Upper lobe of right lung (tissue), 1 donor: ENCODE measurements around the gene TPST2. TPM values are rescaled to one million over a fixed set of nuclear protein-coding genes. Genes with fewer than 3 reads are reported as not detected.
A peak's percentile ranks its signal among the peaks of the same experiment; 100 is the strongest.

Experiments used
- ATAC-seq: fragments of 200-7000 bp; cut with Tn5 transposase; one replicate; pipeline ENCODE4 v1.9.1; 2020; ENCODE audit warnings: mild to moderate bottlenecking, moderate library complexity
- DNase-seq: peaks from one replicate; pipeline ENCODE4 v3.0.0-alpha.2; 2020
- H3K27ac ChIP-seq: fragments of 200-600 bp; one replicate; pipeline ENCODE4 v1.8.0; 2022
- H3K27me3 ChIP-seq: fragments of 200-600 bp; one replicate; pipeline ENCODE4 v1.8.0; 2022; ENCODE audit warnings: mild to moderate bottlenecking
- H3K36me3 ChIP-seq: fragments of 200-600 bp; one replicate; pipeline ENCODE4 v1.8.0; 2022
- H3K4me1 ChIP-seq: fragments of 200-600 bp; one replicate; pipeline ENCODE4 v1.8.0; 2022
- H3K4me3 ChIP-seq: fragments of 200-600 bp; one replicate; pipeline ENCODE4 v1.8.0; 2022; ENCODE audit warnings: mild to moderate bottlenecking
- H3K9me3 ChIP-seq: fragments of 200-600 bp; one replicate; pipeline ENCODE4 v1.8.0; 2022
- CTCF ChIP-seq: fragments of 200-600 bp; IDR thresholded peaks from one replicate; pipeline ENCODE4 v1.8.0; 2022; ENCODE audit warnings: antibody characterized with exemption
- intact Hi-C: fragments of 100-400 bp; cut with DNase I; formaldehyde crosslinking; loops from one replicate; pipeline ENCODE4 v1.11.0; 2022
- total RNA-seq: library from RNA; stranded (reverse); fragmentation: NEBNext Ultra II Directional; extraction: Animal tissue kit (Norgen Biotek cat#: 25700); gene quantifications from one replicate; pipeline ENCODE4 v1.2.1, GENCODE V29; 2021
- donor health status: DM: no; HTN: yes; CAD: no; lungs with severe emphysema.

The TPST2 gene
- total RNA-seq, 1 donor from 2014 or later: 83.1 TPM

GRCh38 chr22:26586556-26587325, 3.2 kb downstream of the TPST2 start:
- no peaks in the 10 kb centered on the region for H3K9me3 ChIP-seq
- intact Hi-C loops: no loop called here
- no peaks in the 10 kb centered on the region for H3K27me3 ChIP-seq
- peaks cover 29% of the 10 kb centered on the region for H3K4me1 ChIP-seq
- H3K36me3 ChIP-seq: no peaks in the 10 kb centered on the region
- DNase-seq: no peak
- H3K4me3 ChIP-seq: peak overlapping the region; percentile 11
- no peak overlapping the region for H3K27ac ChIP-seq
- TF ChIP-seq CTCF: no peak
- no peak for ATAC-seq

GRCh38 chr22:26585104-26585790, 4.7 kb downstream of the TPST2 start:
- Histone ChIP-seq H3K27ac (peak overlapping the region; percentile 42), H3K36me3 (no peaks in the 10 kb centered on the region), H3K4me3 (no peak overlapping the region), H3K27me3 (no peaks in the 10 kb centered on the region), H3K4me1 (peaks cover 20% of the 10 kb centered on the region), H3K9me3 (no peaks in the 10 kb centered on the region)
- intact Hi-C loops: no loop called here
- DNase-seq (peak; percentile 81), ATAC-seq (peak; percentile 12)
- TF ChIP-seq CTCF: no peak

- H3K9me3 ChIP-seq: no peaks in the 10 kb centered on the region
- H3K36me3 ChIP-seq: no peaks in the 10 kb centered on the region
- ATAC-seq (no peak), DNase-seq (no peak)
- H3K27me3 ChIP-seq: no peaks in the 10 kb centered on the region
- H3K4me3 ChIP-seq: no peak overlapping the region
- intact Hi-C loops: no loop called here
- H3K4me1 ChIP-seq: peaks cover 31% of the 10 kb centered on the region
- H3K27ac ChIP-seq: no peak overlapping the region
- TF ChIP-seq CTCF: no peak
Observed at GRCh38 chr22:26584010-26584409, 5.9 kb downstream of the TPST2 start.

- ATAC-seq (no peak), DNase-seq (no peak)
- no peak for TF ChIP-seq CTCF
- intact Hi-C loops: no loop called here
- Histone ChIP-seq H3K4me1 (peaks cover 32% of the 10 kb centered on the region), H3K4me3 (no peak overlapping the region), H3K36me3 (no peaks in the 10 kb centered on the region), H3K9me3 (no peaks in the 10 kb centered on the region), H3K27me3 (no peaks in the 10 kb centered on the region), H3K27ac (no peak overlapping the region)
Observed at GRCh38 chr22:26581633-26582168, 8.2 kb downstream of the TPST2 start.

GRCh38 chr22:26581026-26581425, 8.9 kb downstream of the TPST2 start:
- no peak overlapping the region for H3K27ac ChIP-seq
- DNase-seq (no peak), ATAC-seq (no peak)
- no peaks in the 10 kb centered on the region for H3K27me3 ChIP-seq
- no peaks in the 10 kb centered on the region for H3K9me3 ChIP-seq
- no peak for TF ChIP-seq CTCF
- no peaks in the 10 kb centered on the region for H3K36me3 ChIP-seq
- intact Hi-C loops: no loop called here
- peaks cover 33% of the 10 kb centered on the region for H3K4me1 ChIP-seq
- H3K4me3 ChIP-seq: no peak overlapping the region
